GM19023 (cell line): ENCODE data around the gene RPTOR.

Source experiments
- ATAC-seq: cut with Tn5 transposase; IDR thresholded peaks from one replicate; pipeline ENCODE4 v1.9.1; 2021; ENCODE audit warnings: mild to moderate bottlenecking, moderate library complexity; ENCODE audit not compliant: unreplicated experiment

The RPTOR gene

GRCh38 chr17:80921741-80922579, 377.3 kb downstream of the RPTOR start:
- ATAC-seq = no peak

GRCh38 chr17:80922580-80923160, 378.0 kb downstream of the RPTOR start:
- ATAC-seq = no peak

- no peak for ATAC-seq
These were observed 378.8 kb downstream of the RPTOR start for GRCh38 chr17:80923211-80924110.

- no peak for ATAC-seq
These were observed 379.6 kb downstream of the RPTOR start for GRCh38 chr17:80924111-80924806.

GRCh38 chr17:80924807-80925610, 380.4 kb downstream of the RPTOR start:
- no peak for ATAC-seq

- no peak for ATAC-seq
These were observed 381.2 kb downstream of the RPTOR start for GRCh38 chr17:80925688-80926335.

- ATAC-seq = no peak
These were observed 382.1 kb downstream of the RPTOR start for GRCh38 chr17:80926591-80927250.

GRCh38 chr17:80927791-80928216, 383.2 kb downstream of the RPTOR start:
- no peak for ATAC-seq

- no peak for ATAC-seq
These were observed 384.8 kb downstream of the RPTOR start for GRCh38 chr17:80929449-80929848.

GRCh38 chr17:80930335-80931279, 386.0 kb downstream of the RPTOR start:
- no peak for ATAC-seq

- ATAC-seq = no peak
These were observed 387.0 kb downstream of the RPTOR start for GRCh38 chr17:80931421-80932265.

GRCh38 chr17:80935526-80935925, 390.9 kb downstream of the RPTOR start:
- no peak for ATAC-seq

- no peak for ATAC-seq
These were observed 391.6 kb downstream of the RPTOR start for GRCh38 chr17:80936218-80936617.

GRCh38 chr17:80936723-80937122, 392.1 kb downstream of the RPTOR start:
- ATAC-seq = no peak

GRCh38 chr17:80937462-80938381, 393.1 kb downstream of the RPTOR start:
- no peak for ATAC-seq

- no peak for ATAC-seq
These were observed 393.9 kb downstream of the RPTOR start for GRCh38 chr17:80938556-80938955.
